HepG2 (cell line): ENCODE measurements around the gene SYCP2L. TPM values are rescaled to one million over a fixed set of nuclear protein-coding genes. Genes with fewer than 3 reads are reported as not detected.

Experiments
- AKNA ChIP-seq: sonication (generic); formaldehyde crosslinking; IDR thresholded peaks from 2 replicates; pipeline ENCODE4 v1.4.0; 2020; ENCODE audit warnings: missing genetic modification reagents, borderline replicate concordance
- ARNTL ChIP-seq: sonication (generic); formaldehyde crosslinking; IDR thresholded peaks from 2 replicates; pipeline ENCODE4 v1.4.0; 2020; ENCODE audit warnings: mild to moderate bottlenecking, missing genetic modification reagents
- ATF7 ChIP-seq, 2 experiments: fragments of 450-650 bp in 1 of 2; sonication (generic) in 1 of 2; formaldehyde crosslinking in 1 of 2; IDR thresholded peaks; 2 replicates each; pipeline versions ENCODE4 v1.4.0 to v1.6.1; 2016 to 2020; ENCODE audit warnings: antibody characterized with exemption in 1 of 2, mild to moderate bottlenecking in 1 of 2, missing genetic modification reagents in 1 of 2
- CEBPB ChIP-seq: IDR thresholded peaks from 2 replicates; pipeline ENCODE4 v1.6.1; 2011; ENCODE audit warnings: low read depth, low read length, improper control_type of control experiment, borderline replicate concordance
- IRF1 ChIP-seq: sonication (generic); formaldehyde crosslinking; IDR thresholded peaks from 2 replicates; pipeline ENCODE4 v1.4.0; 2020; ENCODE audit warnings: low read depth, mild to moderate bottlenecking, missing genetic modification reagents
- JUN ChIP-seq: sonication (generic); formaldehyde crosslinking; IDR thresholded peaks from 2 replicates; pipeline ENCODE4 v1.4.0; 2020; ENCODE audit warnings: mild to moderate bottlenecking, missing genetic modification reagents
- MAF1 ChIP-seq: sonication (generic); formaldehyde crosslinking; IDR thresholded peaks from 2 replicates; pipeline ENCODE4 v1.5.0; 2020; ENCODE audit warnings: missing genetic modification reagents, borderline replicate concordance
- MAZ ChIP-seq, 2 experiments: sonication (generic) in 1 of 2; formaldehyde crosslinking in 1 of 2; IDR thresholded peaks; 2 replicates each; pipeline versions ENCODE4 v1.5.0 to v1.6.1; 2012 to 2020; ENCODE audit warnings: low read depth in 2 of 2, mild to moderate bottlenecking in 2 of 2, borderline replicate concordance in 1 of 2, improper control_type of control experiment in 1 of 2, low read length in 1 of 2, missing genetic modification reagents in 1 of 2, moderate library complexity in 1 of 2
- NCOA1 ChIP-seq: sonication (generic); formaldehyde crosslinking; IDR thresholded peaks from 2 replicates; pipeline ENCODE4 v1.9.0; 2021; ENCODE audit warnings: missing genetic modification reagents
- PHF8 ChIP-seq: sonication (generic); formaldehyde crosslinking; IDR thresholded peaks from 2 replicates; pipeline ENCODE4 v1.5.0; 2020; ENCODE audit warnings: missing genetic modification reagents
- POLR2AphosphoS2 ChIP-seq: IDR thresholded peaks from 2 replicates; pipeline ENCODE4 v1.6.1; 2011; ENCODE audit warnings: low read depth, low read length, improper control_type of control experiment
- POLR2AphosphoS5 ChIP-seq: IDR thresholded peaks from 2 replicates; pipeline ENCODE4 v1.6.1; 2012; ENCODE audit warnings: low read depth, low read length
- RFX1 ChIP-seq: fragments of 450-650 bp; IDR thresholded peaks from 2 replicates; pipeline ENCODE4 v1.6.1; 2017
- SRSF1 ChIP-seq: fragments of 200-400 bp; formaldehyde crosslinking; optimal IDR thresholded peaks from 2 replicates; pipeline ENCODE3; 2017; ENCODE audit warnings: mild to moderate bottlenecking, low read depth, low read length, moderate library complexity
- ZC3H4 ChIP-seq: sonication (generic); formaldehyde crosslinking; IDR thresholded peaks from 2 replicates; pipeline ENCODE4 v1.4.0; 2020; ENCODE audit warnings: missing genetic modification reagents, borderline replicate concordance
- ZFP36L1 ChIP-seq: sonication (generic); formaldehyde crosslinking; IDR thresholded peaks from 2 replicates; pipeline ENCODE4 v1.8.0; 2022; ENCODE audit warnings: mild to moderate bottlenecking, missing genetic modification reagents, moderate library complexity
- ZMYM3 ChIP-seq: sonication (generic); formaldehyde crosslinking; IDR thresholded peaks from 2 replicates; pipeline ENCODE4 v1.5.1; 2020; ENCODE audit warnings: mild to moderate bottlenecking, missing genetic modification reagents
- ZNF136 ChIP-seq: sonication (generic); formaldehyde crosslinking; IDR thresholded peaks from 2 replicates; pipeline ENCODE4 v1.8.1; 2022; ENCODE audit warnings: low read depth, mild to moderate bottlenecking, moderate library complexity, missing genetic modification reagents
- ZNF292 ChIP-seq: sonication (generic); formaldehyde crosslinking; IDR thresholded peaks from 2 replicates; pipeline ENCODE4 v1.8.1; 2022; ENCODE audit warnings: mild to moderate bottlenecking, low read depth, missing genetic modification reagents, borderline replicate concordance
- ZNF367 ChIP-seq: sonication (generic); formaldehyde crosslinking; IDR thresholded peaks from 2 replicates; pipeline ENCODE4 v1.4.0; 2020; ENCODE audit warnings: missing genetic modification reagents, borderline replicate concordance
- ZNF577 ChIP-seq: sonication (generic); formaldehyde crosslinking; IDR thresholded peaks from 2 replicates; pipeline ENCODE4 v1.4.0; 2020; ENCODE audit warnings: mild to moderate bottlenecking, low read depth, missing genetic modification reagents, borderline replicate concordance
- ZNF776 ChIP-seq: sonication (generic); formaldehyde crosslinking; IDR thresholded peaks from 2 replicates; pipeline ENCODE4 v1.4.0; 2020; ENCODE audit warnings: mild to moderate bottlenecking, missing genetic modification reagents
- ZNF878 ChIP-seq: sonication (generic); formaldehyde crosslinking; IDR thresholded peaks from 2 replicates; pipeline ENCODE4 v1.8.1; 2023; ENCODE audit warnings: mild to moderate bottlenecking, missing genetic modification reagents, moderate library complexity
- polyA plus RNA-seq, 8 experiments: library from polyadenylated mRNA; depleted of rRNA in 3 of 8; stranded (reverse) in 7 of 8; unstranded in 1 of 8; fragments of >200 nt; fragmentation: Illumina TruSeq in 4 of 8; extraction: Trizol in 4 of 8; gene quantifications; 2 replicates each; pipeline versions ENCODE4 v1.2.1 to v1.2.3, GENCODE V29; 2011 to 2016; ENCODE audit warnings: low read depth in 4 of 8, missing spikeins in 1 of 8, mixed read lengths in 1 of 8; ENCODE audit not compliant: insufficient read depth in 1 of 8
- total RNA-seq, 5 experiments: library from RNA; depleted of rRNA; stranded (reverse); fragments of >200 nt; fragmentation: Illumina TruSeq; extraction: Trizol; gene quantifications; 2 replicates each; pipeline ENCODE4 v1.2.3, GENCODE V29; 2016; ENCODE audit warnings: low read depth in 1 of 5
- TF ChIP-seq, protein P1 (sequence below): sonication (generic); formaldehyde crosslinking; conservative IDR thresholded peaks from 2 replicates; pipeline ENCODE4 v1.8.0; 2022; ENCODE audit warnings: mild to moderate bottlenecking, moderate library complexity, missing genetic modification reagents

Gene SYCP2L
- total and polyA plus RNA-seq, 2 of the 13 experiments (the other 11 are each of a cell fraction or from before 2014, with no cell fraction given): 0.22 to 0.54 TPM

DNA sequence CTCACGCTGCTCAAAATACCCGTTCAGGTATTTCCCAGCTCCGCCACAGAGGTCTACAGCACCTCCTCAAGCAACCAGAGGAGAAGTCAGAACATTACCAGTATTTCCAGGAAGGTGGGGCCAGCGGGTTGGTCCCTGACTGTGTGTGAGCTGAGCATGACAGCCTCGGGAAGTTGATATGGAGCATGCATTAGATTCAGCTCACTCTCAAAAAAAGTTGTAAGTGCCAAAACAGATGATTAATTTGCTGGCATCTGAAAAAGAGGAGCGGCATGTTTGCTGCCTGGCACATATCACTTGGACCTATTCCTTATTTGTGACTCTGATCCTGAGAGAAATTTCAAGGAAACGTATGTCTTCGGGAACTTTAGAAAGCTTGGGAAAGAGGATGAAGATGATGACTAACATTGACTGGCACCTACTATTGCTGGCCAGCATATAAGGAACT is 125.0 kb downstream of the SYCP2L start (continued):
- TF ChIP-seq ZNF292 (peak; percentile 19; the same call in 1 of the 2 replicates), ZNF136 (CRISPR knock-in tag) (no peak), PHF8 (no peak), CEBPB (no peak), POLR2AphosphoS2 (no peak), IRF1 (CRISPR knock-in tag) (no peak), MAF1 (CRISPR knock-in tag) (no peak), ZNF367 (CRISPR knock-in tag) (no peak), ZMYM3 (CRISPR knock-in tag) (no peak), ZNF878 (no peak), ZNF577 (CRISPR knock-in tag) (no peak), RFX1 (no peak), ZC3H4 (CRISPR knock-in tag) (0 out of 2 replicates have a peak, but pooled peaks have one; percentile 21), ARNTL (CRISPR knock-in tag) (no peak), AKNA (CRISPR knock-in tag) (no peak), ZFP36L1 (no peak), POLR2AphosphoS5 (no peak), MAZ (IDR thresholded peaks at IDR 0.05; ENCODE audit: borderline replicate concordance, low read depth, low read length) (no peak), MAZ (CRISPR knock-in tag; IDR thresholded peaks at IDR 0.05; ENCODE audit: low read depth) (no peak), SRSF1 (no peak), ZNF776 (CRISPR knock-in tag) (no peak), NCOA1 (no peak), ATF7 (IDR thresholded peaks at IDR 0.05) (no peak), ATF7 (CRISPR knock-in tag; IDR thresholded peaks at IDR 0.05) (no peak), JUN (CRISPR knock-in tag) (no peak)
- TF ChIP-seq, protein P1, sequence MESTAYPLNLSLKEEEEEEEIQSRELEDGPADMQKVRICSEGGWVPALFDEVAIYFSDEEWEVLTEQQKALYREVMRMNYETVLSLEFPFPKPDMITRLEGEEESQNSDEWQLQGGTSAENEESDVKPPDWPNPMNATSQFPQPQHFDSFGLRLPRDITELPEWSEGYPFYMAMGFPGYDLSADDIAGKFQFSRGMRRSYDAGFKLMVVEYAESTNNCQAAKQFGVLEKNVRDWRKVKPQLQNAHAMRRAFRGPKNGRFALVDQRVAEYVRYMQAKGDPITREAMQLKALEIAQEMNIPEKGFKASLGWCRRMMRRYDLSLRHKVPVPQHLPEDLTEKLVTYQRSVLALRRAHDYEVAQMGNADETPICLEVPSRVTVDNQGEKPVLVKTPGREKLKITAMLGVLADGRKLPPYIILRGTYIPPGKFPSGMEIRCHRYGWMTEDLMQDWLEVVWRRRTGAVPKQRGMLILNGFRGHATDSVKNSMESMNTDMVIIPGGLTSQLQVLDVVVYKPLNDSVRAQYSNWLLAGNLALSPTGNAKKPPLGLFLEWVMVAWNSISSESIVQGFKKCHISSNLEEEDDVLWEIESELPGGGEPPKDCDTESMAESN (CRISPR knock-in tag): no peak
